IPS-18c (cell line): ENCODE results near the gene JARID2.

ENCODE experiments used
- H3K4me3 ChIP-seq: 2 replicates; pipeline ENCODE4 v1.7.0; 2013; ENCODE audit warnings: low read depth, mild to moderate bottlenecking, low read length, moderate library complexity; ENCODE audit not compliant: insufficient read depth
- H3K9me3 ChIP-seq: one replicate; pipeline ENCODE4 v1.6.1; 2013; ENCODE audit warnings: mild to moderate bottlenecking, low read length, moderate library complexity; ENCODE audit not compliant: control insufficient read depth, insufficient read depth

The JARID2 gene

DNA sequence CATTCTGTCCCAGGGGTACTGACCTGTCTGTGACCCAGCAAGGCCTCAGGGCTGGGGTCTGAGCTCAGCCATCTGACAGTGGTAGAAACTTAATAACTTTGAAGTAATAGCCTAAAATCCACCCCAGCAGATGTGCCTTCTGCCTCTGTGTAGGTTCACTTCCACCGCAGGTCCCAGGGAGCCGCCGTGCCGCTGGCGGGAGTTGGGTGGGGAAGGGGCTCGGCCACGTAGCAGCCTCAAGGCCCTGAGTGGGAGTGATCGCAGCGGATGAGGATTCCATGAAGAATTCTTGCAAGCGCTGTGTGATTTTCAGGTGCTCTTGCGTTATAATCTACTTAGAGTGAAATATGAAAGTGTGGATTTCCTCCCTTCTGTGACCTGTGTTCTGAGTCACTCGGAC lies 253.3 kb downstream of the JARID2 start:
- no peak overlapping the region for H3K4me3 ChIP-seq

DNA sequence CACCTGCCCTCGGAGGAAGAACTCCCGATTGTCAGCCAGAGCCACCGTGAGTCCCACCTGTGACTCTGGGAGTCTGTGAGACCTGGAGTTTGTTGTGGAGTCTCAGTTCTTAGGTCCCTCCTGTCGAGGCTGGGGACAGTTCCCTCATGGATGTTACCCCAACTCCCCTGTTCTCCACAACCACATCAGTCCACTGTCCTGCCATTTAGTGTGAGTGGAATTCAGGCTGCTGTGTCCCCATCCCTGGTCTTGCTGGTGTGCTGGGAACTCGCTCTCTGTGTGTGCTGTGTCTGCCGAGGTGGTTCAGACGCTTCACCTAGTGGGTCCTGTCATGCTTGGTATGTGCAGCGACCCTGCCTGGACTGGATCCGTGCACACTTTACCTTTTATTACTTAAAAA lies 253.7 kb downstream of the JARID2 start:
- Histone ChIP-seq H3K4me3 (no peak overlapping the region; the same call in 1 of the 2 replicates), H3K9me3 (no peaks in the 10 kb centered on the region)

More for the DNA sequence above, 253.3 kb downstream of the JARID2 start:
- H3K9me3 ChIP-seq: no peaks in the 10 kb centered on the region

DNA sequence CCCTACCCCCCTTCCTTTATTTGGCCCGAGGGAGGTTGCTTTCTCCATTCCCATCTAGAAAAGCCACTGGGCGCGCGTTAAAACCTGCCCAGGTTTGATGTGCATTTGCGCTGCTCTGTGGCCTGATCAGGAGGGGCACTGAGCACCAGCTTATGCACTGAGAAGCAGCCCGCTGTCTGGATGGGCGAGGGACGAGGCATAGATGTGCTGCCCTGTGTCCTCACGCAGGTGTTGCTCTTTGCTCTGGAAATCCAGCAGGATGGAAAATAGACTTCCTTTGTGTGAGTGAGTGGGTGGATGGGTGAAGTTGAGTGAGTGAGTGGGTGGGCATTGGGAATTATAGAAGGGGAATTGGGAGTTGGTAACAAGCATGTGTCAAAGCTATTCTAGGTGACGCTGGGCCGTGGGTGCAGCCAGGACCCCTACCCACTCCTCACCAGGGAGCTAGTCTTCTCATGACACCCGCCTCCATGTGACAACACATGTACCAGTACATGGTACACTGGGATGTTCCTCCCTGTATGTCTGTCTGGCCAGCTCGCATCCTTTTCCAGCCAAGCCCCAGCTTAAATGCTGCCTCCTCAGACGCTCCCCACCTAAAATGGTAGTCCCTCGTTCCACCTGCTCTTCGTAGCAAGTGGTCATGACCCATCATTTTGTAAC lies 254.3 kb downstream of the JARID2 start:
- H3K9me3 ChIP-seq: no peaks in the 10 kb centered on the region
- H3K4me3 ChIP-seq: no peak overlapping the region

DNA sequence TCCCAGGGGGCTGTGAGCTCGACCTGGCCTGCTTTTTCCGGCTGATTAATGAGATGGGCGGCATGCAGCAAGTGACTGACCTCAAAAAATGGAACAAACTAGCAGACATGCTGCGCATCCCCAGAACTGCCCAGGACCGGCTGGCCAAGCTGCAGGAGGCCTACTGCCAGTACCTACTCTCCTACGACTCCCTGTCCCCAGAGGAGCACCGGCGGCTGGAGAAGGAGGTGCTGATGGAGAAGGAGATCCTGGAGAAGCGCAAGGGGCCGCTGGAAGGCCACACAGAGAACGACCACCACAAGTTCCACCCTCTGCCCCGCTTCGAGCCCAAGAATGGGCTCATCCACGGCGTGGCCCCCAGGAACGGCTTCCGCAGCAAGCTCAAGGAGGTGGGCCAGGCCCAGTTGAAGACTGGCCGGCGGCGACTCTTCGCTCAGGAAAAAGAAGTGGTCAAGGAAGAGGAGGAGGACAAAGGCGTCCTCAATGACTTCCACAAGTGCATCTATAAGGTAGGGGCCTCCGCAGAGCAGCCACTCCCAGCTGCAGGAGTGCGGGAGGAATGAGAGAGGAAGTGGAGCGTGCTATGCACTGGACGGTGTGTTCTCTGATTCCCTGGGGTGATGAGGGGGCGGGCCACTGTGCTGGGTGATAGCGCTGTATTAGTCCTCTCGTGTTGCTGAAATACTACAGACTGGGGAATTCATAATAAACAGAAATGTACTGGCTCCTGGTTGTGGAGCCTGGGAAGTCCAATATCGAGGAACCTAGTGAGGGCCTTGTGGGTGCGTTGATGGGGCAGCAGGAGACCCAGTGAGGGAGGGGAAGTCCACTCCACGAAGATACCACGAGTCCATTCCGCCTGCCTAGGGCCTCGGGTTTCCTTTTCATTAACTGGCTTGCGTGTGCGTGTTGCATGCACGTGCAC lies 255.3 kb downstream of the JARID2 start:
- H3K4me3 ChIP-seq: no peak overlapping the region
- H3K9me3 ChIP-seq: no peaks in the 10 kb centered on the region

DNA sequence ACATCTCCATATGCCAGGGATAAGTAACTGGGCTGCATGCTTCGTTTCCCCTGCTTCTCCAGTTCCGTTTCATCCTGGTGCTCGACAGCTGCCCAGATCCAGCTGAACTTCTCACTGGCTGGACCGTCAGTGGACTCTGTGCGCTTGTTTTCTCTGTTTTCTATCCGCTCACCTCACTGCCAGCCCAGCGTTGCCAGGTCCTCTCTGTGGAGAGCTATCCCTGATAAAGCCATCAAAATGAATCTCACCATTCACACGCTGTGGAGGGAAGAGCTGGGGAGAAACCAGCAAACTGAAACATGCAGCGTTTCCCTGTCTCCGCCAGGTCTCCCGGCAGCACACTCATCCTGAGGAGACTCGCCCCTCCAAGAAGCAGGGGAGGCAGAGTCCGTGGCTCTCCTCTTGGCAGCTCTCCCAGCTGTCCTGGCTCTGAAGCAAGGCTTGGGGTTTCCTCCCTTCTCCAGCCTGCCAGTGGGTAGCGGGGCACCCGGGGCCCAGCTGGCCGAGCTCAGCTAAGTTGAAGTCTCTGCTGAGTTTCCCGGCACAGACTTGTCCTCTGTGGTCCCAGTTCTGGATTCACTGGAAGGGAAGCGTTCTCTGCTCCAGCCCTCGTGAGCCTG lies 256.1 kb downstream of the JARID2 start:
- no peak overlapping the region for H3K4me3 ChIP-seq
- no peaks in the 10 kb centered on the region for H3K9me3 ChIP-seq

DNA sequence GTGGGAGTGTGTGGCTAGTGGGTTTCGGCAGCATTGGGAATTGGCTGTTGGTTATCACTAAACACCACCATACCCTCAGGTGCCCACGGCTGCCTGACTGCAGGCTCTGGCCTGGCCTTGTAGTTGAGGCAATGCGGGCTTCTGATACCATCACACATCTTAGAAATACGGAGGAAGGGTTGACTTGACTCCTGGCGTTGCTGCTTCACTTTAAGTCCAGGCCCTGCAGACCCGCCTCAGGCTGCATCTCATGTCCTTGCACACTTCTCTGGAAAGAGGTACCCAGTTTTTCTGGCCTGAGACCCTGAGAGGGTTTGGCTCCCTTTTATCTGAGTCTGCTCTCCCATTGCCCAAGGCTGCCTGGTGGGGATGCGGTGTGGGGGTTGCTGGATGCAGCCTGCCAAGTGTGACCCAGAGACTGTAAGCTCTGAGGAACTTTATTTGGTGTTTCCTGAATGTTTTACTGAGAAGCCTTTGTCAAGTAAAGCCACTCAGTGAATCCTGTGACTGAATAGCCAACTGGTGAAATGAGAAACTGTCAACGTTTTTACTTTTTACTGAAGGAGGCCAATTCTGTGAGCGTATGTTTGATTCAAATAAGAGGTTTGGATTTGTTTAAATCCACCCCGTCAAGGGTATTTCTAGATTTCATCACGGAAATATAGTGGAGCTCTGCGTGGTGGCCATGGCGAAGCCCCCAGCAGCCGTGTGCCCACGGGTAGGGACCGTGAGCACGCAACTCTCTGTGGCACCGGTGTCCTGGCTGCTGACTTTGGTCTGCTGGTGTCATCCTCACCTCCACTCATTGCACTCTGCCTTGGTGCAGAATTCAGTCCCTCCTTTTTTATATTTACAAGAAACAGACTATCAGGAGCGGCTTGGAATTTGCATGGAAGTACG lies 256.8 kb downstream of the JARID2 start:
- no peaks in the 10 kb centered on the region for H3K9me3 ChIP-seq
- H3K4me3 ChIP-seq: no peak overlapping the region

DNA sequence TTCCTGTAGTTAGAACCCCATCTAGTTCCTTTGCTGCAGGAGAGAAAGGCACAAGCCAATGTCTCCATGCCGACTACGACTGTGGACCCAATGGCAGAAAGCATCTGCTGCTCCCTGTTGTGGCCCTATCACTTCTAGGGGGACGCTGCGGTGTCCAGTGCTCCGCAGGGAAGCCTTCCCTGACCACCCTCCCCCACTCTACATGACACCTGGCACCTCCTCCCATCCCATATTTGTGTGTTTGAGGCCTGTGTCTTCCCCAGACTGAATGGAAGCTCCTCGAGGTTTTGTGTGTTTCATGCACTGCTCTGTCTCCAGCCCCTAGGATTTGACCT lies 257.4 kb downstream of the JARID2 start:
- Histone ChIP-seq H3K9me3 (no peaks in the 10 kb centered on the region), H3K4me3 (no peak overlapping the region)

DNA sequence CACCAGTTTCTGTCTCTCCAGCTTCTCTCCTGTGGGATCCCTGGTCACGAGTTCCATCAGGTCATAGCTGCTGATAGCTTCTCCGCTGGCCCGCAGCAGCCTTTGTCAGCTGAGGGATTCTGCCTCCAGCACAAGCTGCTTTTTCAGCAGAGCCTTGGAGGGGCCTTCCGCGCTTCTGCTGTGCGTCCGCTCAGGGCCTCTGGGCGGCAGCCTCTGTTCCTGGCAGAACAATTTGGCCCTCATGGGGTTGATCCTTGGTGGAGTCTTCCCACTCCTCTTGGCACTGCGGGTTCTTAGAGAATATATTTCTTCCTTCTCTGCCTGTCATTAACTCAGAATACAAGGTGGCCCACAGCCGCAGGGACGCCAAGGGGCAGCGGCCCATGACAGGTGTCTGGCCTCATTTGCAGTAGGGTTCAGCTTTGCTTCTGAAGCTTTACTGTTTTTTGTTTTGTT lies 258.2 kb downstream of the JARID2 start:
- Histone ChIP-seq H3K9me3 (no peaks in the 10 kb centered on the region), H3K4me3 (no peak overlapping the region)

DNA sequence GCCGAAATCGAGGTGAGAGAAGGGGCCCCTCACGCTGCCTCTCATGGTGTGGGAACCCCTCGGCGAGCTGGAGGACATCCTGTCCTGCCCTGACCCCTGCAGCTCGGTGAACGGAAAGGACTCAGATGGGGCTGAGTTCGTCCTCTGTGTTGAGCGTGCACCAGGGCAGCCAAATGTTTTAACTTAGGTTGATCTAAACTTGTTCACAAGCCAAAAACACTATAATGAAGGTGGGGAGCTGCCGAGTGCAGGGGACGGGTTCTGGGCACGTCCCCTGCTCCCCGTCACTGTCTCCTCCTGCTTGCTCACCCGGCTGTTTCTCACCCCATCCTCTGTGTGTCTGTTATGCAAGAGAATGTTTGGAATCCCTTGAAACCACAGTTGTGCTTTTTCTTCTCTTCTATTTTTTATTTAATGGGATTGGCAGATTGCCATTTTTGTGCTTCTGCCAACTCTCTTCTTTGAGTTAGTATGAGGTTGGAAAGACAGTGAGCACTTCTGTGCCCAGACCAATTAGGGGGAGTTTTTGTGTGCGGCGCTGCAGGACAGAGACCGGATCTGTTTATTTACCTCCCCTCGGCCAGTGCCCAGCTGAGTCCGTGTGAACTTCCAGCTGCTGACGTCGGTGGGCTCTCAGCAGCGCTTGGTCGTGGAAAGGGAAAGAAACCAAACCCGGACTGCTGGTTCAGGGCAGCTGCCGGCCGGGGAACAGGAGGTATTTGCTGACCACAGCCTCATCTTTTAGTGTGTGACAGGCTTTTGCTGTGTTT lies 258.9 kb downstream of the JARID2 start:
- no peak overlapping the region for H3K4me3 ChIP-seq
- H3K9me3 ChIP-seq: no peaks in the 10 kb centered on the region

DNA sequence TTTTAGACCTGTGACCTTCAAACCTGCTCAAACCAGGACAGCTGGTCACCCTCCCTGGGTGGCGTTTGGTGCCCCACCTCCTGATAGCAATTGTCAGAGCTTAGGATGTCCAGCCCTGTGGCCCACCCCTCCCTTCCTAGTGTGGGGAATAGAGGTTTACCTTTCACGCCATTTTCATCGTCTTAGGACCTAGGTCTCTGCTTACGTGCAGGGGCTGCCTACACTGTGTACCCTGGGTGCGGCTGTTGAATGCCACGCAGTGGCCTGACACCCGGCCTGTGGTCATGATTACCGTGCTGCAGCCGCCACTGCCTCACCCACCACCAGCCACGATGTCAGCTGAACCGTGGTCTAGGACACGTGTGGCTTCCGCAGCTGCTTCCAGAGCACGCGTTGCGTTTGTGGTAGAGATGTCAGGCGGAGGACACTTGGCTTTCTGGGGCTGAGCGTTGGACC lies 259.6 kb downstream of the JARID2 start:
- no peaks in the 10 kb centered on the region for H3K9me3 ChIP-seq
- H3K4me3 ChIP-seq: no peak overlapping the region

DNA sequence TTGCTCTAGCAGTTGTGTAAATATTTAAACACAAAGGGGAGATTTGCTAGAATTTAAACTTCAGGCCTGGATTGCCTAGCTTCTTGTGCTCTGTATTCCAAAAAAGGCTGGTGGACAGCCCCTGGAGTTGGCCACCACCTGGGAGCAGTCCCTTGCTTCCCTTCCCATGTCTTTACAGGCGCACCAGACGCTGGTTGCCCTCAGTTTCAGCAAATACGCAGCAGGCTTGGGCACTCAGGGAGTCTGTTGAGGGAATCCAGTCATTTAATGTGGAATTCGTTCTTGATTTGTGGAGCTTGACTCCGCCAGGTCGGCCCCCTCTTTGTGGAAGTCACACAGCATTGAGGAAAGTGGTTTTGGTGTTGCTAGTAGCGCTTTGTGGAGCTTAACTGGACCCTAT lies 260.2 kb downstream of the JARID2 start:
- no peak overlapping the region for H3K4me3 ChIP-seq
- no peaks in the 10 kb centered on the region for H3K9me3 ChIP-seq

DNA sequence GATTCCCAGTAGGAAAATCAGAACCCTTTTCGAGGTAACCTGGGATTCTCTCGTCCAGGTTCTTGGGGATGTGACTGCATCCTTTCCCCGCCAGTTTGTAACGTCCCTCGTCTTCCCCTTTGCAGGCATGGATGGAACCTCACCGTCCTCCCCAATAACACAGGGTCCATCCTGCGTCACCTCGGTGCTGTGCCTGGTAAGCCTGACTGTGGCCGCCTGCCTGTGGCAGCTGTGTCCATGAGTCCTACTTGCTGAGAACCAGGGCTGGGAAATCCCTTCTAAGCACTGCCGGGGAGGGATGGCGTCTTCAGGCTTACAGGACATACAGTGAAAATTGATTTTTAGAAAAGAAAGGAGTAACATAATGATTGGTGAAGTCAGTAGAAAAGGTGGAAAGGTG lies 261.4 kb downstream of the JARID2 start:
- no peaks in the 10 kb centered on the region for H3K9me3 ChIP-seq

DNA sequence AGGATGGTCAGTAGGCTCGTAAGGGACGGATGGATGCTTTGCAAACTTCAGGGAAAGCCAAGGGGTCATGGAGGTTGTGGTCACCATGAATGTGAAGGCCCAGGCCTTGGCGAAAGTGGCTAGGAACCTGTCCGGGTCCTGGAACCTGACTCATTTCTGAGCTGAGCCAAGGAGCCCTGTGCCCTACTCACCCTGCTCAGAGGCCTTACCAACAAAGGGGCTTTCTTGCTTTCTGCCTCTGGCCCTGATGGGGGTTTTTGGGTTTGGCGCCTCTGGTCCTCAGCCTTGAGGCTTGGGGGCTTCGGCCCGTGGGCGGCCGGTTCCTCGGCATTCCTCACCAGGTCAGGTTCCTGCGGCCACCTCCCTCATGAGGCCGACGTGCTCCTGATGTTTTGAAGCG lies 261.9 kb downstream of the JARID2 start:
- Histone ChIP-seq H3K4me3 (peak overlapping the region; percentile 9; the same call in 1 of the 2 replicates), H3K9me3 (no peaks in the 10 kb centered on the region)

More for the DNA sequence above, 261.4 kb downstream of the JARID2 start:
- H3K4me3 ChIP-seq: no peak overlapping the region

DNA sequence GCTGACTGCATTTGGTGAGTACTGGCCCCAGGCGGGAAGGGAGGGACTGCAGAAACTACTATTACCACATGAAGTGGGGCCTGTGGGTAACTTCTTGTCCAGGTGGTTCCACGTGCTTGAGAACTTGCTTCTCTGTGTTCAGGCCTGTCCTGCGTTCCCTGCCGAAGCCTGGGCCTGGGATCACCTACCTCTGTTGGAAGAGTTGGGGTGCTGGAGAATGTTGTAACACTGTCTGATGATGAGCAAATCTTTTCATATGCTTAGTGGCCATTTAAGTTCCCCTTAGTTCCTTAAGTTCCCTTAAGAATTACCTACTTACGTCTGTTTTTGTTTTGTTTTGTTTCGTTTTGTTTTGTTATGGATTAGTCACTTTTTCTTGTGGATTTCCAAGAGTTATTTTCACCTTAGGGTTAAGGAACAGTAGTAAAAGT lies 262.6 kb downstream of the JARID2 start:
- no peak overlapping the region for H3K4me3 ChIP-seq
- no peaks in the 10 kb centered on the region for H3K9me3 ChIP-seq

DNA sequence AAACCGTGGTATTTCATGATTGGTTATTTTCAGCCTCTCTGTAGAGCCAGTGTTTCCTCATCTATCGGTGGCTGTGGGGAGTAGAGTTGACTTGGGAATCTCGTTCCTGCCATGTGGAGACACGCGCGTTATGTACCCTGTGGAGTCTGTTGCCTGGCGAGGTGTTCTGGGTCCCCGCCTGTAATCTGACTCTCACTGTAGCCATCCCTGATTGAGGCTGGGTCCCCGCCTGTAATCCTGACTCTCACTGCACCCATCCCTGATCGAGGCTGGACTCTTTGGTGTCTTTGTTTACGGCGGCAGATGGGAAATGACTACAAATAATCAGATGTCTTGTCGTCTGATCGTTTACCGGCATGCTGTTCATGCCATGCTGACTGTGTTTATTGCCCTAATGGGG lies 263.1 kb downstream of the JARID2 start:
- no peak overlapping the region for H3K4me3 ChIP-seq

DNA sequence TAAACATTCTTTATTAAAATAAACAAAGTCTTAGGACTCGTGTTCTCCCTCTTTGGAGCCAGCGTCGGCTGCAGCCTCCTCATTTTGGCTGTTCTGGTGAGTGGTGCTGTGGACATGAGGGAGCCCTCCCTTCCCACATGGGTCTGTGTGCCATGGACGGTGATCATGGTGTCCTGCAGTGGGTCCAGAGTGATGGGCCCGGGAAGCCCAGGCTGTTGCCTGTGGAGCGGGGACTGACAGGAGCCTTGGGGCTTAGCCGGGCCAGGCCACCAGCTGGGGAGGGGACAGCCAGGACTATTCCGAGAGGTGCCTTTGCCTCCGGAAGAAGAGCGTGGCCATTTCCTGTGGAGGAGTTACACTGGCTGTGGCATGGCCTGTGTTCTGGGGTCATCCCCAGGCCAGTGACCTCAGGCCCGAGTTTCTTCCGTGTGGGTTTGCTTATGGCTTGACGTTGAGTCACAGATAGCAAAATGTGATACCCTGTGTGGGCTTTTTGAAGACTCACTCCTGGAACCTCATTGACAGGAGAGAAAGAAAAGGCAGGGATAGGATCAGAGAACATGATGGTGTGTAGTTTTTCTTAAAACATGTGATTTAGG lies 263.6 kb downstream of the JARID2 start:
- H3K4me3 ChIP-seq: no peak overlapping the region
- H3K9me3 ChIP-seq: no peaks in the 10 kb centered on the region

More for the DNA sequence above, 263.1 kb downstream of the JARID2 start:
- no peaks in the 10 kb centered on the region for H3K9me3 ChIP-seq
